ENCODE results near the gene NACA2.

NACA2 gene

GRCh38 chr17:61586031-61586566 lies 4.9 kb downstream of the NACA2 start:
- no peak overlapping the region for H3K4me3 ChIP-seq (ENCODE audit: low read length)
- H3K36me3 ChIP-seq (ENCODE audit: control insufficient read depth, insufficient read depth, low read length, severe bottlenecking): no peaks in the 10 kb centered on the region
- H3K27me3 ChIP-seq (replicated peaks; ENCODE audit: control insufficient read depth, insufficient read depth, low read length): peaks cover 34% of the 10 kb centered on the region

GRCh38 chr17:61584866-61585265 lies 6.2 kb downstream of the NACA2 start:
- Histone ChIP-seq H3K9me3 (ENCODE audit: control insufficient read depth, low read length) (no peaks in the 10 kb centered on the region), H3K4me1 (ENCODE audit: control insufficient read depth, insufficient read depth, low read length) (no peaks in the 10 kb centered on the region), H3K36me3 (ENCODE audit: control insufficient read depth, insufficient read depth, low read length, severe bottlenecking) (no peaks in the 10 kb centered on the region), H3K9ac (ENCODE audit: low read length) (no peak overlapping the region), H3K4me3 (ENCODE audit: low read length) (no peak overlapping the region), H3K27me3 (replicated peaks; ENCODE audit: control insufficient read depth, insufficient read depth, low read length) (peaks cover 22% of the 10 kb centered on the region)
- no peak for DNase-seq (ENCODE audit: low read depth)

More at GRCh38 chr17:61586031-61586566, 4.9 kb downstream of the NACA2 start:
- no peaks in the 10 kb centered on the region for H3K9me3 ChIP-seq (ENCODE audit: control insufficient read depth, low read length)
- DNase-seq (ENCODE audit: low read depth): no peak
- H3K4me1 ChIP-seq (ENCODE audit: control insufficient read depth, insufficient read depth, low read length): no peaks in the 10 kb centered on the region
- no peak overlapping the region for H3K9ac ChIP-seq (ENCODE audit: low read length)

GRCh38 chr17:61584266-61584665 lies 6.8 kb downstream of the NACA2 start:
- no peaks in the 10 kb centered on the region for H3K4me1 ChIP-seq (ENCODE audit: control insufficient read depth, insufficient read depth, low read length)
- no peak for DNase-seq (ENCODE audit: low read depth)
- H3K9me3 ChIP-seq (ENCODE audit: control insufficient read depth, low read length): no peaks in the 10 kb centered on the region
- no peak overlapping the region for H3K4me3 ChIP-seq (ENCODE audit: low read length)
- no peak overlapping the region for H3K9ac ChIP-seq (ENCODE audit: low read length)
- peaks cover 16% of the 10 kb centered on the region for H3K27me3 ChIP-seq (replicated peaks; ENCODE audit: control insufficient read depth, insufficient read depth, low read length)
- no peaks in the 10 kb centered on the region for H3K36me3 ChIP-seq (ENCODE audit: control insufficient read depth, insufficient read depth, low read length, severe bottlenecking)

- no peaks in the 10 kb centered on the region for H3K9me3 ChIP-seq (ENCODE audit: control insufficient read depth, low read length)
- H3K27me3 ChIP-seq (replicated peaks; ENCODE audit: control insufficient read depth, insufficient read depth, low read length): peaks cover 11% of the 10 kb centered on the region
Measured at GRCh38 chr17:61583660-61584264, 7.3 kb downstream of the NACA2 start.

GRCh38 chr17:61583242-61583641 lies 7.8 kb downstream of the NACA2 start:
- Histone ChIP-seq H3K27me3 (replicated peaks; ENCODE audit: control insufficient read depth, insufficient read depth, low read length) (peaks cover 9% of the 10 kb centered on the region), H3K36me3 (ENCODE audit: control insufficient read depth, insufficient read depth, low read length, severe bottlenecking) (no peaks in the 10 kb centered on the region), H3K4me1 (ENCODE audit: control insufficient read depth, insufficient read depth, low read length) (no peaks in the 10 kb centered on the region), H3K9ac (ENCODE audit: low read length) (no peak overlapping the region), H3K4me3 (ENCODE audit: low read length) (no peak overlapping the region), H3K9me3 (ENCODE audit: control insufficient read depth, low read length) (no peaks in the 10 kb centered on the region)
- DNase-seq (ENCODE audit: low read depth): peak; percentile 80

More at GRCh38 chr17:61583660-61584264, 7.3 kb downstream of the NACA2 start:
- no peak overlapping the region for H3K4me3 ChIP-seq (ENCODE audit: low read length)
- DNase-seq (ENCODE audit: low read depth): no peak
- no peak overlapping the region for H3K9ac ChIP-seq (ENCODE audit: low read length)
- no peaks in the 10 kb centered on the region for H3K4me1 ChIP-seq (ENCODE audit: control insufficient read depth, insufficient read depth, low read length)
- H3K36me3 ChIP-seq (ENCODE audit: control insufficient read depth, insufficient read depth, low read length, severe bottlenecking): no peaks in the 10 kb centered on the region

- H3K9ac ChIP-seq (ENCODE audit: low read length): no peak overlapping the region
- no peaks in the 10 kb centered on the region for H3K4me1 ChIP-seq (ENCODE audit: control insufficient read depth, insufficient read depth, low read length)
- no peaks in the 10 kb centered on the region for H3K36me3 ChIP-seq (ENCODE audit: control insufficient read depth, insufficient read depth, low read length, severe bottlenecking)
- no peaks in the 10 kb centered on the region for H3K9me3 ChIP-seq (ENCODE audit: control insufficient read depth, low read length)
- DNase-seq (ENCODE audit: low read depth): no peak
- no peak overlapping the region for H3K4me3 ChIP-seq (ENCODE audit: low read length)
- H3K27me3 ChIP-seq (replicated peaks; ENCODE audit: control insufficient read depth, insufficient read depth, low read length): peaks cover 5% of the 10 kb centered on the region
Measured at GRCh38 chr17:61582593-61582992, 8.4 kb downstream of the NACA2 start.

GRCh38 chr17:61581611-61582349 lies 9.2 kb downstream of the NACA2 start:
- no peaks in the 10 kb centered on the region for H3K27me3 ChIP-seq (replicated peaks; ENCODE audit: control insufficient read depth, insufficient read depth, low read length)
- peak; percentile 18 for DNase-seq (ENCODE audit: low read depth)
- no peaks in the 10 kb centered on the region for H3K9me3 ChIP-seq (ENCODE audit: control insufficient read depth, low read length)
- H3K9ac ChIP-seq (ENCODE audit: low read length): no peak overlapping the region
- H3K4me1 ChIP-seq (ENCODE audit: control insufficient read depth, insufficient read depth, low read length): no peaks in the 10 kb centered on the region
- no peaks in the 10 kb centered on the region for H3K36me3 ChIP-seq (ENCODE audit: control insufficient read depth, insufficient read depth, low read length, severe bottlenecking)
- no peak overlapping the region for H3K4me3 ChIP-seq (ENCODE audit: low read length)

- no peaks in the 10 kb centered on the region for H3K36me3 ChIP-seq (ENCODE audit: control insufficient read depth, insufficient read depth, low read length, severe bottlenecking)
- no peak overlapping the region for H3K4me3 ChIP-seq (ENCODE audit: low read length)
- H3K4me1 ChIP-seq (ENCODE audit: control insufficient read depth, insufficient read depth, low read length): no peaks in the 10 kb centered on the region
- H3K9ac ChIP-seq (ENCODE audit: low read length): no peak overlapping the region
- H3K27me3 ChIP-seq (replicated peaks; ENCODE audit: control insufficient read depth, insufficient read depth, low read length): no peaks in the 10 kb centered on the region
- no peaks in the 10 kb centered on the region for H3K9me3 ChIP-seq (ENCODE audit: control insufficient read depth, low read length)
- no peak for DNase-seq (ENCODE audit: low read depth)
Measured at GRCh38 chr17:61580502-61580901, 10.5 kb downstream of the NACA2 start.

GRCh38 chr17:61579961-61580360 lies 11.1 kb downstream of the NACA2 start:
- peak; percentile 83 for DNase-seq (ENCODE audit: low read depth)
- H3K9me3 ChIP-seq (ENCODE audit: control insufficient read depth, low read length): no peaks in the 10 kb centered on the region
- H3K27me3 ChIP-seq (replicated peaks; ENCODE audit: control insufficient read depth, insufficient read depth, low read length): no peaks in the 10 kb centered on the region
- H3K36me3 ChIP-seq (ENCODE audit: control insufficient read depth, insufficient read depth, low read length, severe bottlenecking): no peaks in the 10 kb centered on the region
- no peaks in the 10 kb centered on the region for H3K4me1 ChIP-seq (ENCODE audit: control insufficient read depth, insufficient read depth, low read length)
- H3K9ac ChIP-seq (ENCODE audit: low read length): no peak overlapping the region
- H3K4me3 ChIP-seq (ENCODE audit: low read length): no peak overlapping the region

- Histone ChIP-seq H3K9ac (ENCODE audit: low read length) (no peak overlapping the region), H3K4me3 (ENCODE audit: low read length) (no peak overlapping the region), H3K27me3 (replicated peaks; ENCODE audit: control insufficient read depth, insufficient read depth, low read length) (no peaks in the 10 kb centered on the region), H3K4me1 (ENCODE audit: control insufficient read depth, insufficient read depth, low read length) (no peaks in the 10 kb centered on the region), H3K9me3 (ENCODE audit: control insufficient read depth, low read length) (no peaks in the 10 kb centered on the region), H3K36me3 (ENCODE audit: control insufficient read depth, insufficient read depth, low read length, severe bottlenecking) (no peaks in the 10 kb centered on the region)
- DNase-seq (ENCODE audit: low read depth): no peak
Measured at GRCh38 chr17:61579347-61579746, 11.7 kb downstream of the NACA2 start.

GRCh38 chr17:61578645-61579044 lies 12.4 kb downstream of the NACA2 start:
- Histone ChIP-seq H3K27me3 (replicated peaks; ENCODE audit: control insufficient read depth, insufficient read depth, low read length) (no peaks in the 10 kb centered on the region), H3K4me1 (ENCODE audit: control insufficient read depth, insufficient read depth, low read length) (no peaks in the 10 kb centered on the region), H3K9me3 (ENCODE audit: control insufficient read depth, low read length) (no peaks in the 10 kb centered on the region), H3K4me3 (ENCODE audit: low read length) (no peak overlapping the region), H3K9ac (ENCODE audit: low read length) (no peak overlapping the region), H3K36me3 (ENCODE audit: control insufficient read depth, insufficient read depth, low read length, severe bottlenecking) (no peaks in the 10 kb centered on the region)
- DNase-seq (ENCODE audit: low read depth): no peak
